Ovary (tissue), 9 donors: Measurements from ENCODE around the gene ARL6IP4. TPM values are rescaled to one million over a fixed set of nuclear protein-coding genes. Genes with fewer than 3 reads are reported as not detected.

Source experiments
- DNase-seq, 5 donors: peaks; one replicate each; pipeline ENCODE4 v3.0.0-alpha.2; 2019 to 2020
- H3K27ac ChIP-seq, 2 donors: fragments of 200-600 bp; one replicate each; pipeline versions ENCODE4 v1.5.1 to v1.8.0; 2019 to 2022
- H3K27me3 ChIP-seq: fragments of 200-600 bp; one replicate; pipeline ENCODE4 v1.8.0; 2022
- H3K36me3 ChIP-seq: fragments of 200-600 bp; sonication (generic); one replicate; pipeline ENCODE4 v1.5.1; 2019
- H3K4me1 ChIP-seq: one replicate; pipeline ENCODE4 v1.8.1; 2013; ENCODE audit warnings: mild to moderate bottlenecking, moderate library complexity; ENCODE audit not compliant: insufficient read depth
- H3K4me3 ChIP-seq: fragments of 200-600 bp; sonication (generic); one replicate; pipeline ENCODE4 v1.5.1; 2017
- H3K9me3 ChIP-seq, 2 donors: fragments of 200-600 bp in 1 of 2; sonication (generic) in 1 of 2; one replicate each; pipeline versions ENCODE4 v1.5.1 to v1.8.1; 2013 to 2019; ENCODE audit warnings: mild to moderate bottlenecking in 1 of 2, moderate library complexity in 1 of 2
- CTCF ChIP-seq, 3 donors: fragments of 450-650 bp in 2 of 3; fragments of 200-600 bp in 1 of 3; IDR thresholded peaks; one replicate each; pipeline versions ENCODE4 v1.5.1 to v1.8.0; 2016 to 2022; ENCODE audit warnings: antibody characterized with exemption in 3 of 3, mild to moderate bottlenecking in 1 of 3
- EP300 ChIP-seq: sonication (generic); formaldehyde crosslinking; IDR thresholded peaks from one replicate; pipeline ENCODE4 v1.6.1; 2017; ENCODE audit warnings: antibody characterized with exemption
- POLR2A ChIP-seq: fragments of 450-650 bp; IDR thresholded peaks from one replicate; pipeline ENCODE4 v1.6.1; 2017; ENCODE audit warnings: antibody characterized with exemption, mild to moderate bottlenecking, moderate library complexity
- whole genome bisulfite sequencing, 3 donors: extraction: QIAGEN DNeasy Blood & Tissue Kit in 1 of 3; methylation state at CpG; one replicate each; pipeline versions ENCODE4 v1.1.5 to v1.1.7; 2013 to 2017; 5-methylcytosine and 5-hydroxymethylcytosine counted together
- intact Hi-C, 4 donors: fragments of 100-400 bp; cut with DNase I; formaldehyde crosslinking; loops; one replicate each; pipeline versions ENCODE4 v1.11.0 to v1.15.1; 2022 to 2023
- polyA plus RNA-seq, 2 donors: library from polyadenylated mRNA; stranded (reverse); fragments of 200-250 nt in 1 of 2; fragments of 350-450 nt in 1 of 2; fragmentation: Illumina TruSeq in 1 of 2; extraction: RNeasy Lipid Tissue Mini Kit (QIAGEN cat#74804) in 1 of 2; gene quantifications; one replicate each; pipeline ENCODE4 v1.2.3, GENCODE V29; 2013 to 2014
- total RNA-seq, 7 donors: library from RNA; depleted of rRNA in 2 of 7; stranded (reverse); fragments of >200 nt in 2 of 7; fragmentation: NEBNext Ultra II Directional in 3 of 7; extraction: Animal tissue kit (Norgen Biotek cat#: 25700) in 3 of 7; gene quantifications; one replicate each; pipeline versions ENCODE4 v1.1.0 to v1.2.4, GENCODE V29; 2016 to 2023
- donor health status: DM: no; HTN: no; CAD: no; lungs with moderate emphysema.
- donor health status: DM: no; HTN: no; CAD: no.
- donor health status: Bipolar disorder and iron deficiency.
- donor health status: DM: yes; HTN: yes; CAD: no.
- donor health status: DM: no; HTN: no; CAD: no.
- donor health status: DM: yes; HTN: yes; CAD: no.

Gene ARL6IP4
- total and polyA plus RNA-seq, 9 donors = 65.4 to 313 (median 192) TPM

- TF ChIP-seq CTCF (IDR thresholded peaks at IDR 0.05) = no peak
- TF ChIP-seq POLR2A = no peak
- TF ChIP-seq EP300 = no peak
- 47 to 62% (median 54%) methylated on average over 8 of the region's 8 CpGs for WGBS, 3 donors
- no peaks in the 10 kb centered on the region for H3K9me3 ChIP-seq
- DNase-seq = no peak
- H3K4me3 ChIP-seq = no peak overlapping the region
- no peak overlapping the region for H3K27ac ChIP-seq
- H3K36me3 ChIP-seq = no peaks in the 10 kb centered on the region
- intact Hi-C loops = loop anchor here in 1 of 4 donors (10.0 kb wide), 1 partner anchor 160 kb away; no protein-coding TSS in a partner anchor
- no peaks in the 10 kb centered on the region for H3K4me1 ChIP-seq
- H3K27me3 ChIP-seq = no peaks in the 10 kb centered on the region
Observed at GRCh38 chr12:122955156-122955555, 25.3 kb upstream of the ARL6IP4 start.

- no peak overlapping the region for H3K4me3 ChIP-seq
- H3K27me3 ChIP-seq = no peaks in the 10 kb centered on the region
- TF ChIP-seq CTCF (IDR thresholded peaks at IDR 0.05) (no peak), EP300 (no peak), POLR2A (no peak)
- H3K36me3 ChIP-seq = no peaks in the 10 kb centered on the region
- 68 to 70% (median 69%) methylated on average over 2 of the region's 2 CpGs for WGBS, 3 donors
- H3K27ac ChIP-seq = no peak overlapping the region
- H3K4me1 ChIP-seq = no peaks in the 10 kb centered on the region
- intact Hi-C loops = loop anchor here in 1 of 4 donors (10.0 kb wide), 1 partner anchor 161 kb away; no protein-coding TSS in a partner anchor
- DNase-seq = no peak
- no peaks in the 10 kb centered on the region for H3K9me3 ChIP-seq
Observed at GRCh38 chr12:122956035-122956434, 24.4 kb upstream of the ARL6IP4 start.

GRCh38 chr12:122958198-122958888 lies 22.1 kb upstream of the ARL6IP4 start:
- Histone ChIP-seq H3K4me1 (no peaks in the 10 kb centered on the region), H3K9me3 (no peaks in the 10 kb centered on the region), H3K4me3 (no peak overlapping the region), H3K36me3 (no peaks in the 10 kb centered on the region), H3K27me3 (no peaks in the 10 kb centered on the region), H3K27ac (no peak overlapping the region)
- intact Hi-C loops = loop anchor here in 1 of 4 donors (10.0 kb wide), 1 partner anchor 164 kb away; no protein-coding TSS in a partner anchor
- DNase-seq = no peak
- TF ChIP-seq CTCF (IDR thresholded peaks at IDR 0.05) (no peak), POLR2A (no peak), EP300 (no peak)
- WGBS, 3 donors = 84 to 89% (median 86%) methylated on average over 5 of the region's 5 CpGs

- DNase-seq = no peak
- intact Hi-C loops = loop anchor here in 1 of 4 donors (10.0 kb wide), 1 partner anchor 165 kb away; no protein-coding TSS in a partner anchor
- 90 to 94% (median 93%) methylated on average over 35 of the region's 35 CpGs for WGBS, 3 donors
Observed at GRCh38 chr12:122959566-122960192, 20.8 kb upstream of the ARL6IP4 start.

More at GRCh38 chr12:122959566-122960192, 20.8 kb upstream of the ARL6IP4 start:
- H3K9me3 ChIP-seq = no peaks in the 10 kb centered on the region
- no peak overlapping the region for H3K27ac ChIP-seq
- TF ChIP-seq EP300 = no peak
- TF ChIP-seq POLR2A = no peak
- no peak for TF ChIP-seq CTCF (IDR thresholded peaks at IDR 0.05)
- H3K27me3 ChIP-seq = no peaks in the 10 kb centered on the region
- H3K4me3 ChIP-seq = no peak overlapping the region
- H3K36me3 ChIP-seq = no peaks in the 10 kb centered on the region
- H3K4me1 ChIP-seq = peaks cover 13% of the 10 kb centered on the region
